T-helper 2 cell treated with Interferon-gamma antibody and Interleukin-4, amounts not matched to agents 5 μg/mL and 100 μg/mL, for 36 hours (primary cell): ENCODE measurements around the gene TNNT1.

Experiments
- DNase-seq: peaks from one replicate; pipeline ENCODE4 v3.0.0; 2021; ENCODE audit warnings: low spot score
- H3K27ac Mint-ChIP-seq: one replicate; pipeline ENCODE4 v1.8.0; 2021; ENCODE audit warnings: mild to moderate bottlenecking, mixed read lengths
- H3K27me3 Mint-ChIP-seq: one replicate; pipeline ENCODE4 v1.8.0; 2021; ENCODE audit warnings: low read depth, mixed read lengths
- H3K36me3 Mint-ChIP-seq: one replicate; pipeline ENCODE4 v1.8.0; 2021; ENCODE audit warnings: low read depth, mixed read lengths
- H3K4me1 Mint-ChIP-seq: one replicate; pipeline ENCODE4 v1.8.0; 2021; ENCODE audit warnings: low read depth, mixed read lengths
- H3K4me3 Mint-ChIP-seq: one replicate; pipeline ENCODE4 v1.8.0; 2022; ENCODE audit warnings: mild to moderate bottlenecking, moderate library complexity, mixed read lengths
- H3K9me3 Mint-ChIP-seq: one replicate; pipeline ENCODE4 v1.8.0; 2021; ENCODE audit warnings: mixed read lengths

The TNNT1 gene

DNA sequence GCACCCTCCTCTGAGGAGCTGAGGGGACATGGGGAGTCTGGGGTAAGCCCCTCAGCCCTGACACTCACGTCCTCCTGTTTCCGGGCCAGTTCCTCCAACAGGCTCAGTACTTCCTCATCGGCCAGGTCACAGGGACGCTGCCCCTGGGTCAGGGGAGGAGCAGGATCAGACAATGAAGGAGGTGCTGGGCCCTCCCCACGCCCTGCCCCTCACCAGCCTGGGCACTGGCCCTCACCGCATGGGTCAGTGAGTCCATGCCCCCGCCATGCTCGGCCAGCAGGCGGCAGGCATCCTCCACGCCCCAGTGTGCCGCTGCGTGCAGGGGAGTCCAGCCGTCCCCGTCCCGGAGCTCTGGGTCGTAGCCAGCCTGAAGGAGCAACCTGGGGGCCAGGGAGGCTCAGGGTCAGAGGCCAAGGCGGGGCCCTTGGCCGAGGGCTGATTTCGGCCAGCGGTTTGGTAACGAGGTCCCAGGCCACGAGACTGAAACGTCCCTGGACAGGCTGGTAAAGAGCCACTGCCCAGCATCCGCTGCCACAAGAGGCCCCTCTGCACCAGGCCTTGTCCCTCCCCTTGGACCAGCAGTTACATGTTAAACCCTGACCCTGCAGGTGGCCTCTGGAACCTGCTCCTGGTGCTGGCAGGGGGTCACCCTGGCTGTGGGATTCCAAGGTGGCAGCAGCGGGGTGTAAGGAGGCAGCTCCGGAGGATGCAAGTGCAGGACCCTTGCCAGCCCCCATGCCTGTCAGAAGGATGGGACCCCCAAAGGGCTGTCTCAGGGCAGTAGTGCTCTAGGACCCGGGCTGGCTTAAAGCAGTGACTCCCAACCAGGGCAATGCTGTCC lies 50.1 kb downstream of the TNNT1 start:
- no peaks in the 10 kb centered on the region for H3K27me3 Mint-ChIP-seq
- H3K36me3 Mint-ChIP-seq = peaks cover 28% of the 10 kb centered on the region
- H3K9me3 Mint-ChIP-seq = peaks cover 7% of the 10 kb centered on the region
- no peaks in the 10 kb centered on the region for H3K4me1 Mint-ChIP-seq
- no peak for DNase-seq
- H3K27ac Mint-ChIP-seq = no peak overlapping the region
- H3K4me3 Mint-ChIP-seq = no peak overlapping the region

- Mint-ChIP-seq H3K27me3 (no peaks in the 10 kb centered on the region), H3K9me3 (peaks cover 2% of the 10 kb centered on the region), H3K4me1 (no peaks in the 10 kb centered on the region), H3K36me3 (peaks cover 23% of the 10 kb centered on the region), H3K27ac (no peak overlapping the region), H3K4me3 (no peak overlapping the region)
- no peak for DNase-seq
Observed at GRCh38 chr19:55097864-55098715, 50.9 kb downstream of the TNNT1 start.

GRCh38 chr19:55096061-55096701 lies 52.8 kb downstream of the TNNT1 start:
- H3K4me1 Mint-ChIP-seq = no peaks in the 10 kb centered on the region
- H3K9me3 Mint-ChIP-seq = no peaks in the 10 kb centered on the region
- no peak overlapping the region for H3K4me3 Mint-ChIP-seq
- no peak for DNase-seq
- H3K27ac Mint-ChIP-seq = peak overlapping the region; percentile 20
- H3K36me3 Mint-ChIP-seq = peaks cover 9% of the 10 kb centered on the region
- H3K27me3 Mint-ChIP-seq = no peaks in the 10 kb centered on the region

GRCh38 chr19:55095260-55096060 lies 53.5 kb downstream of the TNNT1 start:
- no peaks in the 10 kb centered on the region for H3K4me1 Mint-ChIP-seq
- DNase-seq = no peak
- H3K36me3 Mint-ChIP-seq = peaks cover 11% of the 10 kb centered on the region
- no peaks in the 10 kb centered on the region for H3K27me3 Mint-ChIP-seq
- H3K9me3 Mint-ChIP-seq = no peaks in the 10 kb centered on the region
- H3K27ac Mint-ChIP-seq = no peak overlapping the region
- no peak overlapping the region for H3K4me3 Mint-ChIP-seq

DNA sequence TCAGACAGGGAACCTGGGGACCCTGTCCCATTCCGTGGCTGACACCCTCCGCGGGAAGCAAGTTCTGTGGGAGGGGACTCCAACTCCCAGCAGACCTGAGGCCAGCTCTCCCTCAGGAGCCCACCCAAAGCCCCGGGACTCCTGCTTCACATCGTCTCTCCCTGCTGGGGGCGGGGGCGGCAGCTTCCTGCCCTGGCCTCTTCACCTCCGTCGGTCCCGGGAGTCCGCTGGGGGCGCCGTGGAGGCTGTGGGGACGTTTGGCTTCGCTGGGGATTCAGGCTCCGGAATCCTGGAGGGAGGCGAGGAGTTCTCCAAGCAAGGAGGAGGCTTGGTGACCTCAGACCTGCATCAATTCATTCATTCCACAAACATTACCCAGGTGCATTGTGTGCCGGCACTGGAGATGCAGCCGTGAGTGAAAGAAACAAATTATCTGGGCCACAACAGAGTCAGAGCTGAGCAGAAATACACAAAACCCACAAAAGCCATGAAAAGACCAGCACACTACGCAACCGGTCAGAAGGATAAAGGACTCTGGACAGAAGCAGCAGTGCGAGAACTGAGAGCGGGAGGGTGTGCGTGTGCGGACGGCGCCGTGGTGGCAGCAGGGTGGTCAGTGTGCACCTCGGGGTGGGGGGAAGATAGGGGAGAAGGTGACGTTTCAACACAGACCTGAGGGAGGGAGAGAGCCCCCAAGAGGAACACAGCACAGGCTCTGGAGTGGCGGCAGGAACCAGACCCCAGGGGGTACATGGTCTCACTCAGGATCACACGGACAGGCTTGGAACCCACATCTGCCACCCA lies 54.3 kb downstream of the TNNT1 start:
- no peak for DNase-seq
- H3K36me3 Mint-ChIP-seq = peaks cover 11% of the 10 kb centered on the region
- no peaks in the 10 kb centered on the region for H3K4me1 Mint-ChIP-seq
- H3K9me3 Mint-ChIP-seq = no peaks in the 10 kb centered on the region
- no peak overlapping the region for H3K27ac Mint-ChIP-seq
- no peaks in the 10 kb centered on the region for H3K27me3 Mint-ChIP-seq
- no peak overlapping the region for H3K4me3 Mint-ChIP-seq

- H3K9me3 Mint-ChIP-seq = no peaks in the 10 kb centered on the region
- H3K4me3 Mint-ChIP-seq = no peak overlapping the region
- H3K36me3 Mint-ChIP-seq = peaks cover 20% of the 10 kb centered on the region
- no peak overlapping the region for H3K27ac Mint-ChIP-seq
- no peak for DNase-seq
- peaks cover 10% of the 10 kb centered on the region for H3K4me1 Mint-ChIP-seq
- H3K27me3 Mint-ChIP-seq = peaks cover 9% of the 10 kb centered on the region
Observed at GRCh38 chr19:55092423-55093318, 56.3 kb downstream of the TNNT1 start.

GRCh38 chr19:55091955-55092354 lies 57.1 kb downstream of the TNNT1 start:
- Mint-ChIP-seq H3K36me3 (peaks cover 23% of the 10 kb centered on the region), H3K27me3 (peaks cover 14% of the 10 kb centered on the region), H3K27ac (no peak overlapping the region), H3K9me3 (no peaks in the 10 kb centered on the region), H3K4me3 (no peak overlapping the region), H3K4me1 (peaks cover 13% of the 10 kb centered on the region)
- no peak for DNase-seq

GRCh38 chr19:55091126-55091910 lies 57.7 kb downstream of the TNNT1 start:
- no peak for DNase-seq
- Mint-ChIP-seq H3K36me3 (peaks cover 23% of the 10 kb centered on the region), H3K4me1 (peaks cover 13% of the 10 kb centered on the region), H3K4me3 (no peak overlapping the region), H3K27me3 (peaks cover 14% of the 10 kb centered on the region), H3K27ac (no peak overlapping the region), H3K9me3 (no peaks in the 10 kb centered on the region)

DNA sequence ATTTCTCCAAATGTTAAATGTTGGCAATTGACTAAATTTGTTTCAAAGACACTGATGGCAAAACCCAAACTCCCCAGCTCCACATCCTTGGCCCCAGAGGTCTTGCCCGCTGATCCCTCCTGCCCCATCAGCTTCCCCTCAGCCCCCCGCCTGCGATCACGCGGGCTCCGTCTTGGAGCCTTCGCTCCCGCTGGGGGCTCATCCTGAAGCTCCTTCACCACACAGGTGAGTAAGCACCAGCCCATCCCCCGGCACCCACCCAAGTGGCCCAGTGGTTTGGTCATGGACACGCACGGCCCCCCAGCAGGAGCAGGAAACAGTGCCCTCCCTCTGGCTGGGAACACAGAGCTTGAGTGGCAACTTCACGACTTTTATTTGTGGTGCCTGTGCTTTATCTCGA lies 58.4 kb downstream of the TNNT1 start:
- Mint-ChIP-seq H3K9me3 (no peaks in the 10 kb centered on the region), H3K36me3 (peaks cover 23% of the 10 kb centered on the region), H3K4me1 (peaks cover 13% of the 10 kb centered on the region), H3K27me3 (peaks cover 20% of the 10 kb centered on the region), H3K4me3 (no peak overlapping the region), H3K27ac (no peak overlapping the region)
- no peak for DNase-seq

GRCh38 chr19:55089342-55089944 lies 59.6 kb downstream of the TNNT1 start:
- H3K9me3 Mint-ChIP-seq = no peaks in the 10 kb centered on the region
- H3K4me3 Mint-ChIP-seq = no peak overlapping the region
- H3K27ac Mint-ChIP-seq = no peak overlapping the region
- H3K27me3 Mint-ChIP-seq = peaks cover 28% of the 10 kb centered on the region
- peaks cover 20% of the 10 kb centered on the region for H3K36me3 Mint-ChIP-seq
- DNase-seq = no peak
- peaks cover 13% of the 10 kb centered on the region for H3K4me1 Mint-ChIP-seq

GRCh38 chr19:55088543-55089341 lies 60.3 kb downstream of the TNNT1 start:
- Mint-ChIP-seq H3K27ac (no peak overlapping the region), H3K4me3 (no peak overlapping the region), H3K27me3 (peaks cover 35% of the 10 kb centered on the region)

More at GRCh38 chr19:55088543-55089341, 60.3 kb downstream of the TNNT1 start:
- H3K36me3 Mint-ChIP-seq = peaks cover 20% of the 10 kb centered on the region
- H3K4me1 Mint-ChIP-seq = peaks cover 13% of the 10 kb centered on the region
- peak; percentile 60 for DNase-seq
- H3K9me3 Mint-ChIP-seq = no peaks in the 10 kb centered on the region
